DMS79 (cell line): ENCODE data around the gene PRKG1.
"Not testable (repeated sequence)": the region's sequence is repeated elsewhere in the genome, so short reads cannot be mapped to it uniquely, and the experiment has no call there.

Source experiments
- DNase-seq: peaks from one replicate; lab custom pipeline; 2025; lab: John Stamatoyannopoulos, UW

Gene PRKG1

GRCh38 chr10:51427758-51428157 is 353.5 kb downstream of the PRKG1 start:
- DNase-seq: no peak

GRCh38 chr10:51430506-51430905 is 356.2 kb downstream of the PRKG1 start:
- no peak for DNase-seq

GRCh38 chr10:51433949-51434475 is 359.7 kb downstream of the PRKG1 start:
- no peak for DNase-seq

- no peak for DNase-seq
These were observed 362.5 kb downstream of the PRKG1 start for GRCh38 chr10:51436805-51437204.

GRCh38 chr10:51439645-51440044 is 365.4 kb downstream of the PRKG1 start:
- DNase-seq: no peak

- no peak for DNase-seq
These were observed 371.3 kb downstream of the PRKG1 start for GRCh38 chr10:51445588-51445987.

- DNase-seq: no peak
These were observed 372.8 kb downstream of the PRKG1 start for GRCh38 chr10:51447119-51447518.

- DNase-seq: not testable (repeated sequence)
These were observed 381.5 kb downstream of the PRKG1 start for GRCh38 chr10:51455762-51456161.

- DNase-seq: no peak
These were observed 385.2 kb downstream of the PRKG1 start for GRCh38 chr10:51459476-51459875.

GRCh38 chr10:51462076-51462779 is 387.9 kb downstream of the PRKG1 start:
- DNase-seq: no peak

GRCh38 chr10:51468424-51468823 is 394.1 kb downstream of the PRKG1 start:
- DNase-seq: no peak

GRCh38 chr10:51469686-51470085 is 395.4 kb downstream of the PRKG1 start:
- no peak for DNase-seq

GRCh38 chr10:51471271-51471670 is 397.0 kb downstream of the PRKG1 start:
- DNase-seq: no peak

- no peak for DNase-seq
These were observed 397.9 kb downstream of the PRKG1 start for GRCh38 chr10:51472154-51472553.

- no peak for DNase-seq
These were observed 405.4 kb downstream of the PRKG1 start for GRCh38 chr10:51479711-51480110.

GRCh38 chr10:51485668-51486067 is 411.4 kb downstream of the PRKG1 start:
- DNase-seq: no peak

- DNase-seq: no peak
These were observed 413.3 kb downstream of the PRKG1 start for GRCh38 chr10:51487576-51487975.

GRCh38 chr10:51488766-51489408 is 414.6 kb downstream of the PRKG1 start:
- DNase-seq: no peak

- no peak for DNase-seq
These were observed 424.1 kb downstream of the PRKG1 start for GRCh38 chr10:51498424-51498823.

- no peak for DNase-seq
These were observed 427.1 kb downstream of the PRKG1 start for GRCh38 chr10:51501396-51501795.

GRCh38 chr10:51502124-51502523 is 427.8 kb downstream of the PRKG1 start:
- no peak for DNase-seq

- no peak for DNase-seq
These were observed 429.1 kb downstream of the PRKG1 start for GRCh38 chr10:51503378-51503777.

- no peak for DNase-seq
These were observed 433.2 kb downstream of the PRKG1 start for GRCh38 chr10:51507476-51507875.

GRCh38 chr10:51508156-51508555 is 433.9 kb downstream of the PRKG1 start:
- DNase-seq: no peak
